GM06990 (cell line): ENCODE results near the gene UST.

Experiments used
- DNase-seq: peaks from one replicate; pipeline ENCODE4 v3.0.0-alpha.2; 2011; ENCODE audit not compliant: insufficient read length; ENCODE audit errors: extremely low read depth
- H3K27me3 ChIP-seq: replicated peaks from 2 replicates; pipeline ENCODE4 v1.6.0; 2011; ENCODE audit warnings: low read length; ENCODE audit not compliant: control insufficient read depth, insufficient read depth
- H3K36me3 ChIP-seq: 2 replicates; pipeline ENCODE4 v1.5.1; 2011; ENCODE audit warnings: low read length; ENCODE audit not compliant: control insufficient read depth, insufficient read depth
- H3K4me3 ChIP-seq: replicated peaks from 2 replicates; pipeline ENCODE4 v1.5.1; 2011; ENCODE audit warnings: low read depth, mild to moderate bottlenecking, control low read depth, low read length
- TF ChIP-seq, protein P1 (sequence below): IDR thresholded peaks from 2 replicates; pipeline ENCODE4 v1.5.1; 2011; ENCODE audit warnings: low read length, control low read depth, mild to moderate bottlenecking, inconsistent platforms; ENCODE audit not compliant: insufficient read depth, poor library complexity, severe bottlenecking

UST gene

DNA sequence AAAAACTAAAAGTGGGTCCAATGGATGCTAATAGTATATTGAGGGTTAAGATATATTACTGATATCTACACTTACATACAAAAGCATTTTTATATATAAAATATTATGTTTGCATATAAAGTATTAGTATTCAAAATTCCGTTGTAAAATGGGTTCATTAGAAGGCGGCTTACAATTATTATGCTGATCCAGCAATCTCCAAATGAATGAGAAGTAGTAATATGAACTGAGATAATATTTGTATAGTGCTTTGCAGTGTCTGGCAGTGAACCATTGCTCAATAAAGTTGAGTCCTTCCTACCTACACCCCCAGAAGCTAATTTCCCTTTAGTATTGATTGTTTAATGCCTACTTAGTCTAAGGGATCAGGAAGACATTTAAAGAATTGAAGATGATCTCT, 146.2 kb downstream of the UST start:
- no peak overlapping the region for H3K4me3 ChIP-seq
- no peak for DNase-seq
- H3K27me3 ChIP-seq = no peaks in the 10 kb centered on the region
- H3K36me3 ChIP-seq = no peaks in the 10 kb centered on the region
- TF ChIP-seq, protein P1, sequence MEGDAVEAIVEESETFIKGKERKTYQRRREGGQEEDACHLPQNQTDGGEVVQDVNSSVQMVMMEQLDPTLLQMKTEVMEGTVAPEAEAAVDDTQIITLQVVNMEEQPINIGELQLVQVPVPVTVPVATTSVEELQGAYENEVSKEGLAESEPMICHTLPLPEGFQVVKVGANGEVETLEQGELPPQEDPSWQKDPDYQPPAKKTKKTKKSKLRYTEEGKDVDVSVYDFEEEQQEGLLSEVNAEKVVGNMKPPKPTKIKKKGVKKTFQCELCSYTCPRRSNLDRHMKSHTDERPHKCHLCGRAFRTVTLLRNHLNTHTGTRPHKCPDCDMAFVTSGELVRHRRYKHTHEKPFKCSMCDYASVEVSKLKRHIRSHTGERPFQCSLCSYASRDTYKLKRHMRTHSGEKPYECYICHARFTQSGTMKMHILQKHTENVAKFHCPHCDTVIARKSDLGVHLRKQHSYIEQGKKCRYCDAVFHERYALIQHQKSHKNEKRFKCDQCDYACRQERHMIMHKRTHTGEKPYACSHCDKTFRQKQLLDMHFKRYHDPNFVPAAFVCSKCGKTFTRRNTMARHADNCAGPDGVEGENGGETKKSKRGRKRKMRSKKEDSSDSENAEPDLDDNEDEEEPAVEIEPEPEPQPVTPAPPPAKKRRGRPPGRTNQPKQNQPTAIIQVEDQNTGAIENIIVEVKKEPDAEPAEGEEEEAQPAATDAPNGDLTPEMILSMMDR = no peak

DNA sequence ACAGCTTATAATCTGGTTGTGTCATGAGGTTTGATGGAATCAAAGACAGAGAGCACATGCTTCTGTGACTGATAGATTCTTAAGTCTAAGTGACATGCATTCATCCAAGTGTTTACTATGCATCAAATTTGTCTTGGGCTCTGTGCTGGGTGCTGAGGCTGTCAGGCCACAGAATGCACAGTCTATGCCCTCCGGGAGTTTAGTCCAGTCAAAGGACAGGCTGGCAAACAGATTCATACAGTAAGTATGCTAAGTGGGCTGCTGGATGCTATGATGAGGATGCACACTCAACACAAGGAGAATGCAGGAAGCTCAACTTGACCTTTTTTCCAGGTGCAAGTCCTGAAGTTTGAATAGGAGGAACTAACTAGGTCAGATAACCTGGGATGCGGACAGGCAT, 146.7 kb downstream of the UST start:
- H3K4me3 ChIP-seq = no peak overlapping the region
- TF ChIP-seq, protein P1 = no peak
- no peak for DNase-seq

DNA sequence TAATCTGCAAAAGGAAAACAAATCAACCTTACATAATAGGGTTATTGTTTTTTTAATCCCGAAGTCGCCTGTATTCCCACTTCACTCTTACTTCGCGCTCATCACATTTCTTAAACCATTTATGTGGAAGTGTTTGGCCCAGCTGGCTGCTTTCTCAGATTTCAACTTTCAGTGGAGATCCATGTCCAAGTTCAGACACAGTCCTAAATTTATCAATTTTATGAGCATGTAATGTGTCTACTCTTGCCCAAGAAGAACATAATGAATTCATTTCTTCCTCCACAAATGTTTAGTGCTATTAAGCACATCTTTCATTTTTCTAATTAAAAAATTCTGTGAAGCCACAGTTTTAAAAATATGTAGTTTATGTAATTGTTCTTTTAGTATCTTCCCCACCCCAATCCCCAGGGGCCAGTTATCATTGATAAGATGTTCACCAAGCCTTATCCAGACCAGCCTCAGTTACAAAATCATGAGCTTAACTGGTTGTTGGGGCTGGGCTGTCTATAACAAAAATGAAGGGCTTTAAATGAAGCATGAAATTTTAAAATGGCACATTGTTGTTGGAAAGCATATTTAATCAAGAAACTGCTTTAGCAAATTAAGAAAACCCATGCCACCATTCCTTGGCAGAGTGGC, 151.7 kb downstream of the UST start:
- Histone ChIP-seq H3K27me3 (no peaks in the 10 kb centered on the region), H3K4me3 (no peak overlapping the region), H3K36me3 (no peaks in the 10 kb centered on the region)
- TF ChIP-seq, protein P1 = no peak
- no peak for DNase-seq

More for the DNA sequence above, 146.7 kb downstream of the UST start:
- Histone ChIP-seq H3K27me3 (no peaks in the 10 kb centered on the region), H3K36me3 (no peaks in the 10 kb centered on the region)

DNA sequence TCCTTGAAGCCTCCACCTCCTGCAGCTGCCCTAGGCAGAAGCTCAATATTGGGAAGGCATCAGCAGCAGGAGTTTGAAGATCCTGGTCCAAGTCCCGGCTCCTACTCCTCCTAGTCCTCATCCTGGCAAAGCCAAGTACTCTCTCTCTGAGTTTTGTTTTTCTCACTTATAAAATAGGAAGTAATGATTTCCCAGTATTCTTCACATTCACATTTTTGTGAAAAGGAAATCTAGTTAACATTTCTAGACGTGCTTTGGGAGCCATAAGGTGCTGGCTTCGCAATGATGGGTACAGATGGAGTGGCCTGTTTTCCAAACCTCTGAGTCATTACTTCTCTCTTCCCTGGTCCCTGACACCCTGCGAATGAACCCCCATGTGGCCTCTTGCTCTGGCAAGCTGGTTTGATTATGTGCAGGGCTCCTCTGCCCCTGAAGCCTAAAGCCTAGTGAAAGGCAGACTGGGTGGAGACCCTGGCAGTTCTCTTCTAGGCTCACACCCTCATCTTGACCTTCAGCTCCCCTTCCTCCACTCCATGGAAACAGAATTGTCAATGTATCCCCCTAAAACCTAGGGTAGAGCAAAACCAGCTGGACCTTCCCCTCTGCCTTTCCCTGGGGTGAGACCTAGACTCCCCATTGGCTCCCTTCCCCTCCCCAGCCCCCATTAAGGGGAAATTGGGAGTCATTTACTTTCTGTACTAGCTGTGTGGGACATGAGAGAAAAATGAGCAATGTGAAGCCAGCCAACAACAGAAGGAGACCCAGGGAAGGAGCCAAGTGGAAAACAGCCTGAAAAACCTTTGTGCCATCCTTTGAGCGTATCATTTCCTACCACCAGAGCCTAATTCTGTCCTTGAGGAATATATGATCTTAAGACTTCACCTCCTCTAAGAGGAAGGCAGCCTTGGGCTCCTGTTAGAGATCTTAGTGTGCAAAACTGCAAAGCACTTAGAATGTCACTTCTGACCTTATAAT, 158.4 kb downstream of the UST start:
- H3K27me3 ChIP-seq = no peaks in the 10 kb centered on the region
- H3K4me3 ChIP-seq = no peak overlapping the region
- no peak for DNase-seq
- H3K36me3 ChIP-seq = no peaks in the 10 kb centered on the region
- TF ChIP-seq, protein P1 = no peak

DNA sequence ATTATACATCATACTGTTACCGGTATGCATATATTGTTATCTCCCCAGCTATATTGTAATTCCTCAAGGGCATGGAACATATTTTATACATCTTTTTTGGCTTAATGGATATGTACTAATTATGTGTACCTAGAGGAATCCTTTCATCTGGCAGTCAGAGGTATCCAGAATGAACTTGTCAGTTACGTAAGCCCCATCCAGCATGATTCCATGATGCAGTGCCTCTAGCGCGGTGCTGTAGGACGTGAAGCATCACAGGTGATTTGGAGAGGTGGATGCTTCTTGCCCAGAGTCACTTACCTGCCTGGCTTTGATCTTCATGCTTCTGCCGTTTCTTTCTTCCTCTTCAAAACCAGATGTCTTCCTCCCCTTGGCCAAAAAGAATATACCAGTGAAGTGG, 159.1 kb downstream of the UST start:
- Histone ChIP-seq H3K4me3 (no peak overlapping the region), H3K27me3 (no peaks in the 10 kb centered on the region), H3K36me3 (no peaks in the 10 kb centered on the region)
- TF ChIP-seq, protein P1 = no peak
- DNase-seq = no peak
